Tibial artery (tissue), 4 donors: ENCODE results near the gene LRRN4CL.

ENCODE experiments used
- DNase-seq, 2 donors: peaks; one replicate each; pipeline ENCODE4 v3.0.0-alpha.2; 2019
- H3K27ac ChIP-seq, 2 donors: fragments of 200-600 bp; sonication (generic) in 1 of 2; 1 replicate in 1 of 2; 2 replicates in 1 of 2; pipeline ENCODE4 v1.5.1; 2018 to 2019; ENCODE audit warnings: mild to moderate bottlenecking in 1 of 2
- H3K27me3 ChIP-seq, 2 donors: fragments of 200-600 bp; sonication (generic) in 1 of 2; one replicate each; pipeline versions ENCODE4 v1.5.1 to v1.6.0; 2016 to 2019
- H3K36me3 ChIP-seq, 3 donors: fragments of 200-600 bp; sonication (generic) in 2 of 3; one replicate each; pipeline ENCODE4 v1.5.1; 2016 to 2019; ENCODE audit warnings: mild to moderate bottlenecking in 2 of 3
- H3K4me1 ChIP-seq, 4 donors: fragments of 200-600 bp; sonication (generic) in 2 of 4; 1 replicate in 3 of 4; 2 replicates in 1 of 4; pipeline ENCODE4 v1.5.1; 2016 to 2019
- H3K4me3 ChIP-seq, 2 donors: fragments of 200-600 bp; sonication (generic) in 1 of 2; 1 replicate in 1 of 2; 2 replicates in 1 of 2; pipeline ENCODE4 v1.5.1; 2018 to 2019; ENCODE audit warnings: mild to moderate bottlenecking in 2 of 2
- H3K9me3 ChIP-seq, 3 donors: fragments of 200-600 bp; sonication (generic) in 1 of 3; one replicate each; pipeline ENCODE4 v1.5.1; 2016 to 2019
- intact Hi-C: fragments of 100-400 bp; cut with DNase I; formaldehyde crosslinking; loops from one replicate; pipeline ENCODE4 v1.15.0; 2023; ENCODE audit warnings: low total_unique reads
- TF ChIP-seq, protein P1 (sequence below), 2 experiments: fragments of 200-600 bp in 1 of 2; fragments of 450-650 bp in 1 of 2; IDR thresholded peaks; one replicate each; pipeline ENCODE4 v1.5.1; 2017 to 2019; ENCODE audit warnings: antibody characterized with exemption in 2 of 2, mild to moderate bottlenecking in 1 of 2, moderate library complexity in 1 of 2

LRRN4CL gene

DNA sequence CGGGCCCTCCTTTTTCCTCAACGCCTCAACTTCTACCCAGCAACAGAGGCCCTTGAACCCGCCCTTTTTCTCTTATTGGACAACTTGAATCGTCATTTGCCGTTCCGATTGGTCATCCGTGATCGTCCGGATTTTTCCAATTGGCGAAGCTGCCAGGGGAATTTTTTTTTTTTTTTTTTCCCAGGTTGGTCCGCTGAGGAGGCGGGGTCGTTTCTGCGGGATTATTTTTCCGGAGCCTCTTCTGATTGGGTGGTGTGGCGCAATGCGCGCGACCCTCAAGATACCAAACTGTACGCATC is 38.5 kb upstream of the LRRN4CL start:
- peaks cover 0 to 62% (median 46%) of the 10 kb centered on the region in 4 donors for H3K4me1 ChIP-seq
- intact Hi-C loops: loop anchor here (1.0 kb wide), 1 partner anchor 26 kb away; the partner anchor contains the start of gene ZBTB3
- TF ChIP-seq, protein P1, sequence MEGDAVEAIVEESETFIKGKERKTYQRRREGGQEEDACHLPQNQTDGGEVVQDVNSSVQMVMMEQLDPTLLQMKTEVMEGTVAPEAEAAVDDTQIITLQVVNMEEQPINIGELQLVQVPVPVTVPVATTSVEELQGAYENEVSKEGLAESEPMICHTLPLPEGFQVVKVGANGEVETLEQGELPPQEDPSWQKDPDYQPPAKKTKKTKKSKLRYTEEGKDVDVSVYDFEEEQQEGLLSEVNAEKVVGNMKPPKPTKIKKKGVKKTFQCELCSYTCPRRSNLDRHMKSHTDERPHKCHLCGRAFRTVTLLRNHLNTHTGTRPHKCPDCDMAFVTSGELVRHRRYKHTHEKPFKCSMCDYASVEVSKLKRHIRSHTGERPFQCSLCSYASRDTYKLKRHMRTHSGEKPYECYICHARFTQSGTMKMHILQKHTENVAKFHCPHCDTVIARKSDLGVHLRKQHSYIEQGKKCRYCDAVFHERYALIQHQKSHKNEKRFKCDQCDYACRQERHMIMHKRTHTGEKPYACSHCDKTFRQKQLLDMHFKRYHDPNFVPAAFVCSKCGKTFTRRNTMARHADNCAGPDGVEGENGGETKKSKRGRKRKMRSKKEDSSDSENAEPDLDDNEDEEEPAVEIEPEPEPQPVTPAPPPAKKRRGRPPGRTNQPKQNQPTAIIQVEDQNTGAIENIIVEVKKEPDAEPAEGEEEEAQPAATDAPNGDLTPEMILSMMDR (IDR thresholded peaks at IDR 0.05): no peak
- DNase-seq: peak; percentile 87 to 93
- peaks cover 15 to 30% (median 15%) of the 10 kb centered on the region in 3 donors for H3K36me3 ChIP-seq
- H3K9me3 ChIP-seq: no peaks in the 10 kb centered on the region
- H3K27me3 ChIP-seq: no peaks in the 10 kb centered on the region
- H3K27ac ChIP-seq: peak overlapping the region; percentile 88 to 90
- peak overlapping the region; percentile 85 to 89 for H3K4me3 ChIP-seq

DNA sequence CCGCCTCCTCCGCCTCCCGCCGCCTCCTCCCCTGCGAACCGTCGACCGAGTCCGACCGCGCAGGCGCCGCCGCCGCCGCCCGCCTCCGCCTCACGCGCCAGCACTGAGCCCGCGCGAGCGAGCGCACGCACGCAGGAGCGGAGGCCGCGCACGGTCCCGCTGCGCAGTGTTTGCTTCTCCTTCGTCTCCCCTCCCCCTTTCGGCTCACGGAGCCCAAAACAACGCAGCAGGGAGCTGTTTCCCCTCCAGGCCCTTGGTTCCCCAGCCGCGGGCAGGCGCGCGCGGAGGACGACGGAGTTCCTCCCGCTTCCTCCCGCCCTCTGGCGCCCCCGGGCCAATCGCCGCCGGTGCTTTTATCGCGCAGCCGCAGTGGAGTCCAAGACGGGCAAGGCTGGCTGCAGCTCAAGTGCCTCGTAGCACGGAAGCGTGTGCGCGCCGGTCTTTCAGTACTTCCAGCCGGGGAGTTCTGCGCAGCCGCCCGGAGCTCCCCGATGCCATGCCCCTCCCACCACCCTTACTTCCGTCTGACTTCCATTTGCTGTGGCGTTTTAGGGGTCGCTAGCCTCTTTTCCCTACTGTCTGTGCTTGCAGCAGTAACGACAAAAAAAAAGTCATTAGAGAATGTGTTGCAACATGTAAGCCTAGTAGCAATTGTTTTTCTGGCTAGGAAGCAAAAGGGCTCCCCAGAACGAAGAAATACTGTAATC is 38.0 kb upstream of the LRRN4CL start, which contains the start of gene HNRNPUL2:
Gene HNRNPUL2 (minus strand): TSS at position 293 of the 707 bp plus-strand sequence. CDS start 301 bp downstream, outside the sequence.
- Histone ChIP-seq H3K27me3 (no peaks in the 10 kb centered on the region), H3K27ac (peak within 1 kb of the TSS; percentile 88 to 90), H3K9me3 (no peaks in the 10 kb centered on the region), H3K4me1 (peaks cover 0 to 62% (median 46%) of the 10 kb centered on the region in 4 donors), H3K36me3 (peaks cover 20 to 31% (median 20%) of the 10 kb centered on the region in 3 donors), H3K4me3 (peak within 1 kb of the TSS; percentile 85 to 89)
- peak; percentile 97 to 99 for DNase-seq
- TF ChIP-seq, protein P1 (IDR thresholded peaks at IDR 0.05): no peak
- intact Hi-C loops: no loop called here

DNA sequence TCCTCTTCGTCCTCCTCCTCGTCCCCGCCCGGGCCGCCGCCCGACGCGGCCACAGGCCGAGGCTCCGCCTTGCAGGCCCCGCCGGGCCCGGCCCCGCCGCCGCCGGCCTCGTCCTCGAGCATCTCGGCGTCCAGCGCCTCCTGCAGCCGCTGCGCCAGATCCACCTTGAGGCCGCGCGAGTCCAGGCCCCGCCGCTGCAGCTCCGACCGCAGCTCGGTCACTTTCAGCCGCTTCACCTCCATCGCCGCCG is 37.5 kb upstream of the LRRN4CL start:
- TF ChIP-seq, protein P1 (IDR thresholded peaks at IDR 0.05): no peak
- H3K4me3 ChIP-seq: peak overlapping the region; percentile 85 to 89
- peak overlapping the region; percentile 88 to 90 for H3K27ac ChIP-seq
- H3K36me3 ChIP-seq: peaks cover 25 to 31% (median 25%) of the 10 kb centered on the region in 3 donors
- intact Hi-C loops: no loop called here
- DNase-seq: no peak
- peaks cover 0 to 62% (median 44%) of the 10 kb centered on the region in 4 donors for H3K4me1 ChIP-seq
- H3K9me3 ChIP-seq: no peaks in the 10 kb centered on the region
- H3K27me3 ChIP-seq: no peaks in the 10 kb centered on the region

DNA sequence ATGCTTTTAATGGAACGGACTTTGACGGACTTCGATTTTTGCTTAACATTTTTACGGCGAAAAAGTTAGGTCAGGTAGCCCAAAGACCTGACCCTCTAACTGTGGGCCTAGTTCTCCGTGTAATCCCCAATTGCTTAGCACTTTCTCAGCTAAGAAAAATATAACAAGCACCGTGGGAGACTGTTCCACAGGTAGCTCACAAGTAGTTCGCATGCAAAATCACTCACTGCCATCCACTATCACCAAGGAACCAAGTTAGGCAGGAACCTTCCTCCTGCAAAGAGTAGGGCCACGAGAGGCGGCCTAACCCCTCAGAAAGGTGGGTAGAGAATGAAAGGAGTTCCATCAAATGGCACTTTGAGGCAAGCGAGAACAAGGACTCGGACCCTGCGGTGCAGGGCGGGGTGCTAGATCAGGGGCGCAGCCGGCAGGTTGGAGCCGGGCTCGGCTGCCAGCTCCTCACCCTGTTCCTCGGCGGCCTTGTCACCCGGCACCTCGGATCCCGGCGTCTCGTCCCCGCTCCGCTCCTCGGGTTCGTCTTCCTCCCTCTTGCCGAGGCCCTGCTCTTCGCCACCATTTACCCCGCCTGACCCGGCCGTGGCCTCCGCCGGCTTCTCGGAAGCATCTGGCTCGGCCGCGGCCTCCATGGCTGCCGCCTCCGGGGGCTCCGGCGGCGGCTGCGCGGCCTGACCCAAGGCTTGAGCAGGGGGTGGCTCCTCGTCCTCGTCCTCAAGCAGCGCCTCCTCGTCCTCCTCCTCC is 37.0 kb upstream of the LRRN4CL start:
- Histone ChIP-seq H3K4me3 (peak overlapping the region; percentile 85 to 89), H3K27ac (peak overlapping the region; percentile 88 to 90), H3K4me1 (peaks cover 0 to 57% (median 42%) of the 10 kb centered on the region in 4 donors), H3K36me3 (peaks cover 30 to 33% (median 30%) of the 10 kb centered on the region in 3 donors), H3K9me3 (no peaks in the 10 kb centered on the region), H3K27me3 (no peaks in the 10 kb centered on the region)
- TF ChIP-seq, protein P1 (IDR thresholded peaks at IDR 0.05): no peak
- intact Hi-C loops: no loop called here
- peak in 1 of 2 donors; percentile 70 for DNase-seq

DNA sequence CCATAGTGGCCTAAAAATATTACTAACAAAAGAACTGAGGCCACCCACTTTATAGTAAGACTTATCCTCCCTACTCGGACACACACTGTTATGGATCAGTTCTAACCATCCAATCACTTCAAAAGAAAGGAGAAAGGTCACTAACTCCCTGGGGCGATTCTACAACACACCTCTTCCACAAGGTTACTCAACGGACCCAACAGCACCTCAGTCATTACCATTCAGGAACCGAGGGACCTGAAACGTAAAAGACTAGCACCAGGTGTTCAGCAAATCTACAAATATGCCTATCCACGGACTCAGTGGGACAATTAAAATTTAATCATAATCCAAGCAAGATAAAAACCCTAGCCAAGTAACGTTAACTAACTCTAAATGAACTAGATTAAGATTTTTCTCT is 36.3 kb upstream of the LRRN4CL start:
- Histone ChIP-seq H3K4me1 (peaks cover 0 to 50% (median 37%) of the 10 kb centered on the region in 4 donors), H3K27me3 (no peaks in the 10 kb centered on the region), H3K36me3 (peaks cover 34 to 37% (median 37%) of the 10 kb centered on the region in 3 donors), H3K27ac (peak overlapping the region; percentile 88 to 90), H3K9me3 (no peaks in the 10 kb centered on the region), H3K4me3 (peak overlapping the region; percentile 85 to 89)
- intact Hi-C loops: no loop called here
- DNase-seq: no peak
- TF ChIP-seq, protein P1 (IDR thresholded peaks at IDR 0.05): no peak
